Sigmoid colon (tissue), 4 donors: ENCODE measurements around the gene DGKQ.

Experiments used
- EP300 ChIP-seq, 4 donors: sonication (generic); formaldehyde crosslinking; IDR thresholded peaks; one replicate each; pipeline ENCODE4 v1.6.1; 2017; ENCODE audit warnings: antibody characterized with exemption in 4 of 4
- POLR2A ChIP-seq, 2 donors: fragments of 450-650 bp; IDR thresholded peaks; one replicate each; pipeline ENCODE4 v1.6.1; 2016; ENCODE audit warnings: antibody characterized with exemption in 2 of 2, mild to moderate bottlenecking in 2 of 2, moderate library complexity in 2 of 2
- TF ChIP-seq, protein P1 (sequence below), 4 experiments: fragments of 450-650 bp in 3 of 4; fragments of 200-600 bp in 1 of 4; IDR thresholded peaks; one replicate each; pipeline ENCODE4 v1.5.1; 2016 to 2019; ENCODE audit warnings: antibody characterized with exemption in 4 of 4, mild to moderate bottlenecking in 3 of 4, moderate library complexity in 2 of 4

DNA sequence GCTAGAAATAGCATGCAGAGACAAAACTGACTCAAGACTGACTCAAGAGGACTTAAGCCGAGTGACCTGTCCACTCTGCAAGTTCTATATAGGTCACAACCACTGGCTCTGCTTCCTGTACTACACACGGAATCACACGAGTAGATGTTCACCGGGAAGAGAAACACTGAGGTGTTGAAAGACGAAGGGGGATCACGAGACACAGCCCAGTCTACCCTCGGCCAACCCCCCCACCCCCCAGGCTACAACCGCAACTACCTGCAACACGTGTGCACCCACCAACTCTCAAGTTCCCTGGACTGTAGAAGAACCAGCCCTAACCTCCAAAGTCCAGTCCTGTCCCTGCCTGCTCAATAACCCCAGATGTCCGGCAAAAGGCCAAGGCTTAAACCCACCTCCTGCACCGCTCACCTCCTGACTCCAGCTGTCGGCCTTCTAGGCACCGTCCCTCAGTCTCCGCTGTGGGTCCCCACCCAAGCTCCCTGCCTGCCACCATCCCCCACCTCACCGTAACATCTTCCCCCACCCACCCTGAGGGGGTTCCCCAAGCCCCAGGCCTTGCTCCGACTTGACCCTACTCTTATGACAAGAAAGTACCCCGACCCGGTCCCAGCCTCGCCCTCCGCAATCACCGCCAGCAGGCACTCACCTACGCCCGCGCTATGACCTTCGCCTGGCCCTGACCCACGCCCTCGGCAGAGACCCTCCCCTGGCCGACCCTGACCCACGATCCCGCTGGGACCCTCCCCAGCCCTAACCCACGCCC, 42.0 kb downstream of the DGKQ start:
- TF ChIP-seq EP300 (IDR thresholded peaks at IDR 0.05) (no peak), POLR2A (IDR thresholded peaks at IDR 0.05) (no peak)
- TF ChIP-seq, protein P1, sequence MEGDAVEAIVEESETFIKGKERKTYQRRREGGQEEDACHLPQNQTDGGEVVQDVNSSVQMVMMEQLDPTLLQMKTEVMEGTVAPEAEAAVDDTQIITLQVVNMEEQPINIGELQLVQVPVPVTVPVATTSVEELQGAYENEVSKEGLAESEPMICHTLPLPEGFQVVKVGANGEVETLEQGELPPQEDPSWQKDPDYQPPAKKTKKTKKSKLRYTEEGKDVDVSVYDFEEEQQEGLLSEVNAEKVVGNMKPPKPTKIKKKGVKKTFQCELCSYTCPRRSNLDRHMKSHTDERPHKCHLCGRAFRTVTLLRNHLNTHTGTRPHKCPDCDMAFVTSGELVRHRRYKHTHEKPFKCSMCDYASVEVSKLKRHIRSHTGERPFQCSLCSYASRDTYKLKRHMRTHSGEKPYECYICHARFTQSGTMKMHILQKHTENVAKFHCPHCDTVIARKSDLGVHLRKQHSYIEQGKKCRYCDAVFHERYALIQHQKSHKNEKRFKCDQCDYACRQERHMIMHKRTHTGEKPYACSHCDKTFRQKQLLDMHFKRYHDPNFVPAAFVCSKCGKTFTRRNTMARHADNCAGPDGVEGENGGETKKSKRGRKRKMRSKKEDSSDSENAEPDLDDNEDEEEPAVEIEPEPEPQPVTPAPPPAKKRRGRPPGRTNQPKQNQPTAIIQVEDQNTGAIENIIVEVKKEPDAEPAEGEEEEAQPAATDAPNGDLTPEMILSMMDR (IDR thresholded peaks at IDR 0.05) = no peak
